Endodermal cell (in vitro differentiated cells): Measurements from ENCODE around the gene COPS4. TPM values are rescaled to one million over a fixed set of nuclear protein-coding genes. Genes with fewer than 3 reads are reported as not detected.
"Not testable (repeated sequence)": the region's sequence is repeated elsewhere in the genome, so short reads cannot be mapped to it uniquely, and the experiment has no call there.

Experiments
- DNase-seq: peaks from one replicate; pipeline ENCODE4 v3.0.0-alpha.2; 2017
- H3K27ac ChIP-seq: 2 replicates; pipeline ENCODE4 v1.5.1; 2013; ENCODE audit warnings: mild to moderate bottlenecking, low read depth, low read length, moderate library complexity
- H3K27me3 ChIP-seq: 2 replicates; pipeline ENCODE4 v1.6.1; 2013; ENCODE audit warnings: mild to moderate bottlenecking, low read length, moderate library complexity; ENCODE audit not compliant: insufficient read depth, control insufficient read depth, poor library complexity, severe bottlenecking
- H3K36me3 ChIP-seq: 2 replicates; pipeline ENCODE4 v1.7.0; 2013; ENCODE audit warnings: mild to moderate bottlenecking, low read length, moderate library complexity; ENCODE audit not compliant: control insufficient read depth, insufficient read depth
- H3K4me1 ChIP-seq: one replicate; pipeline ENCODE4 v1.7.0; 2013; ENCODE audit warnings: low read length; ENCODE audit not compliant: control insufficient read depth, insufficient read depth
- H3K4me3 ChIP-seq: 2 replicates; pipeline ENCODE4 v1.5.1; 2013; ENCODE audit warnings: mild to moderate bottlenecking, low read length, moderate library complexity
- H3K9ac ChIP-seq: 2 replicates; pipeline ENCODE4 v1.6.1; 2013; ENCODE audit warnings: mild to moderate bottlenecking, low read length, moderate library complexity; ENCODE audit not compliant: poor library complexity, severe bottlenecking; ENCODE audit errors: extremely low read depth
- H3K9me3 ChIP-seq: 2 replicates; pipeline ENCODE4 v1.6.1; 2013; ENCODE audit warnings: mild to moderate bottlenecking, low read length, moderate library complexity; ENCODE audit not compliant: control insufficient read depth
- H3K27ac Mint-ChIP-seq: 2 replicates; pipeline ENCODE4 v1.8.0; 2020; ENCODE audit warnings: mixed read lengths
- H3K27me3 Mint-ChIP-seq: 2 replicates; pipeline ENCODE4 v1.8.0; 2021; ENCODE audit warnings: mild to moderate bottlenecking, mixed read lengths; ENCODE audit not compliant: insufficient read depth
- H3K36me3 Mint-ChIP-seq: 2 replicates; pipeline ENCODE4 v1.8.0; 2020; ENCODE audit warnings: low read depth, mixed read lengths
- H3K4me1 Mint-ChIP-seq: 2 replicates; pipeline ENCODE4 v1.8.0; 2020; ENCODE audit warnings: mixed read lengths
- H3K4me3 Mint-ChIP-seq: 2 replicates; pipeline ENCODE4 v1.8.0; 2020; ENCODE audit warnings: mild to moderate bottlenecking, moderate library complexity, mixed read lengths
- H3K9me3 Mint-ChIP-seq: 2 replicates; pipeline ENCODE4 v1.8.0; 2020; ENCODE audit warnings: mild to moderate bottlenecking, mixed read lengths
- WGBS, 2 experiments: methylation state at CpG; one replicate each; pipeline versions ENCODE4 v1.1.5 to v1.1.7; 2013; ENCODE audit warnings: missing lambda C conversion rate in 2 of 2, mixed read lengths in 1 of 2; ENCODE audit not compliant: insufficient coverage in 1 of 2, insufficient read length in 1 of 2; 5-methylcytosine and 5-hydroxymethylcytosine counted together
- total RNA-seq, 2 donors: library from RNA; stranded (reverse); fragmentation: NEBNext Ultra II Directional in 1 of 2; extraction: Animal tissue kit (Norgen Biotek cat#: 25700) in 1 of 2; gene quantifications; 2 replicates in 1 of 2; 3 replicates in 1 of 2; pipeline ENCODE4 v1.2.1, GENCODE V29; 2021
- TF ChIP-seq, protein P1 (sequence below): fragments of 200-600 bp; sonication (generic); conservative IDR thresholded peaks from 2 replicates; pipeline ENCODE4 v1.5.0; 2021; ENCODE audit warnings: antibody characterized with exemption, mild to moderate bottlenecking

The COPS4 gene
- total RNA-seq, 2 donors from 2014 or later: 34.8 to 39.4 TPM

DNA sequence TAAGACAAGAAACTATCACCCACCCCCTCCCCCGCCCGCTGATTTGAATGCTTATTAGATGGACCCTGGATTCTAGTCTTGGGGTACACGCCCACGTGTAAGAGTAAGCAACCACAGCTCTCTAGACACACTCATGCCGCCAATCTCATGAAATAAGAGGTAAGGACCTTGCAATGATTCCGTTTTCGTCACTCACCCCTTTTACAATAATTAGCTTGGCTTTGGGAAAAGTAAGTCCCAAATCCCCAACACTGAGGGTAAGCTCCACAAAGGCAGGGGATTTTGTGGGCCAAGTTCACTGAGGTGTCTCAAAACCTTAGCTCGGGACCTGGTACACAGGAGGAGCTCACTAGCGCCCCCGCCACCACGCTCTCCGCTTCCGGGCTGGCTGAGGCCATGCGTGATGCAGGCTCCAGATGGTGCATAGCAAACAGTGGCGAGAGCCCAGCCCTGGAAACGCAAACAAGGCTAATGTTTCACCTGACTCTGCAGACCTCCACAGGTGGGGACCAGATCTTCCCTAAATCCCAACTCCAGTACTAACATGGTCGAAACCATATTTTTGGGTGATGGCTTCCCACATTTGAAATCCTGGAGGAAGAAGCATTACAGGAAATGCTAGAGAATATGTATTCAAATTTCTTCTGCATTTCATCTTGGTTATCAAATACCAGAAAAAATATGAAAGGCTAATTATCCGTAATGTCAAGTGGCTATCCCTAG is 75.4 kb downstream of the COPS4 start:
- peak overlapping the region; percentile 72 for H3K4me3 Mint-ChIP-seq

DNA sequence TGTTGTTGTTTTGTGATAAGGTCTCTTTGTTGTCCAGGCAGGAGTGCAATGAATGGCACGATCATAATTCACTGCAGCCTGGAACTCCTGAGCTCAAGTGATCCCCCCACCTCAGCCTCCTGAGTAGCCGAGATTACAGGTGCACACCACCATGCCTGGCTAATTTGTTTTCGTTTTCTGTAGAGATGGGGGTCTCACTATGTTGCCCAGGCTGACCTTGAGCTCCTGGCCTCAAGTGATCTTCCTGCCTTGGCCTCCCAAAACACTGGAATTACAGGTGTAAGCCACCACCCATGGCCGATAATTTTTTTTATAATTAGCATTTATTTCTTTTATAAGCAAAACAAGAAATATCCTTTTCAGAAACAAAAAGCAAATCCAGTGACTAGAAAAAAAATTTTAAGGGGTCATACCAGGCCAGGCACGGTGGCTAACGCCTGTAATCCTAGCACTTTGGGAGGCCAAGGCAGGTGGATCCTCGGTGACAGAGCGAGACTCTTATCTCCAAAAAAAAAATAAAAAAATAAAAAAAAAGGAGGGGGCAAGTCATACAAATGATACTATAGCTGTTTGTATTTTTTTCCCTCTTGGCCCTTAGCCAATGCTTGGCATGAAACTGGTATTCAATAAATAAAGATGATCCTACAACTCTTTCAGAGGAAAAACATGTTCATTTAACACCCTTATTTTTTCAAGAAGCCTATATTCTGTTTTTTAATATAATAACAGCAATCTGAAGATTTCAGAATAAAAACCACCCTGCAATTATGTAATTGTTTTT is 76.2 kb downstream of the COPS4 start:
- Histone ChIP-seq H3K9ac (no peak overlapping the region), H3K36me3 (no peaks in the 10 kb centered on the region), H3K27ac (no peak overlapping the region), H3K4me1 (no peaks in the 10 kb centered on the region), H3K9me3 (no peaks in the 10 kb centered on the region), H3K27me3 (peaks cover 11% of the 10 kb centered on the region), H3K4me3 (no peak overlapping the region)
- Mint-ChIP-seq H3K27me3 (peaks cover 11% of the 10 kb centered on the region), H3K4me1 (peaks cover 15% of the 10 kb centered on the region), H3K36me3 (no peaks in the 10 kb centered on the region), H3K4me3 (no peak overlapping the region), H3K27ac (peak overlapping the region; percentile 95), H3K9me3 (no peaks in the 10 kb centered on the region)
- 80 to 93% methylated on average over 1 to 8 of the region's 8 CpGs for WGBS, 2 experiments
- DNase-seq: no peak
- TF ChIP-seq, protein P1, sequence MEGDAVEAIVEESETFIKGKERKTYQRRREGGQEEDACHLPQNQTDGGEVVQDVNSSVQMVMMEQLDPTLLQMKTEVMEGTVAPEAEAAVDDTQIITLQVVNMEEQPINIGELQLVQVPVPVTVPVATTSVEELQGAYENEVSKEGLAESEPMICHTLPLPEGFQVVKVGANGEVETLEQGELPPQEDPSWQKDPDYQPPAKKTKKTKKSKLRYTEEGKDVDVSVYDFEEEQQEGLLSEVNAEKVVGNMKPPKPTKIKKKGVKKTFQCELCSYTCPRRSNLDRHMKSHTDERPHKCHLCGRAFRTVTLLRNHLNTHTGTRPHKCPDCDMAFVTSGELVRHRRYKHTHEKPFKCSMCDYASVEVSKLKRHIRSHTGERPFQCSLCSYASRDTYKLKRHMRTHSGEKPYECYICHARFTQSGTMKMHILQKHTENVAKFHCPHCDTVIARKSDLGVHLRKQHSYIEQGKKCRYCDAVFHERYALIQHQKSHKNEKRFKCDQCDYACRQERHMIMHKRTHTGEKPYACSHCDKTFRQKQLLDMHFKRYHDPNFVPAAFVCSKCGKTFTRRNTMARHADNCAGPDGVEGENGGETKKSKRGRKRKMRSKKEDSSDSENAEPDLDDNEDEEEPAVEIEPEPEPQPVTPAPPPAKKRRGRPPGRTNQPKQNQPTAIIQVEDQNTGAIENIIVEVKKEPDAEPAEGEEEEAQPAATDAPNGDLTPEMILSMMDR: no peak

More for the DNA sequence above, 75.4 kb downstream of the COPS4 start:
- H3K27me3 ChIP-seq: peaks cover 11% of the 10 kb centered on the region
- H3K9me3 Mint-ChIP-seq: no peaks in the 10 kb centered on the region
- H3K9ac ChIP-seq: peak overlapping the region; percentile 23
- TF ChIP-seq, protein P1: peak; percentile 87
- H3K27ac Mint-ChIP-seq: peak overlapping the region; percentile 95
- WGBS, 2 experiments: 12 to 13% methylated on average over 5 to 18 of the region's 18 CpGs
- peak overlapping the region; percentile 74 for H3K4me3 ChIP-seq
- H3K27ac ChIP-seq: no peak overlapping the region
- H3K9me3 ChIP-seq: no peaks in the 10 kb centered on the region
- peak; percentile 98 for DNase-seq
- H3K4me1 ChIP-seq: no peaks in the 10 kb centered on the region
- peaks cover 12% of the 10 kb centered on the region for H3K4me1 Mint-ChIP-seq
- no peaks in the 10 kb centered on the region for H3K36me3 Mint-ChIP-seq
- no peaks in the 10 kb centered on the region for H3K36me3 ChIP-seq
- peaks cover 11% of the 10 kb centered on the region for H3K27me3 Mint-ChIP-seq

DNA sequence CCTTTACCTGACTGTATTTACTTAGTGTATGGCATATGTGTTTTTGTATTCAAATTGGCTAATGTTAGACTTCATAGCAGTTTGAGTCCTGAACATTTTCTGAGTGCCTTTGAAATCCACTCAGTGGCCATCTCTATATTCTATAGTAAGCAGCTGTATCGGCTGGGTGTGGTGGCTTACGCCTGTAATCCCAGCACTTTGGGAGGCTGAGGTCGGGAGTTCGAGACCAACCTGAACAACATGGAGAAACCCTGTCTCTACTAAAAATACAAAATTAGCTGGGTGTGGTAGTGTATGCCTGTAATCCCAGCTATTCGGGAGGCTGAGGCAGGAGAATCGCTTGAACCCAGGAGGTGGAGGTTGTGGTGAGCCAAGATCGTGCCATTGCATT is 76.8 kb downstream of the COPS4 start:
- H3K27ac Mint-ChIP-seq, H3K36me3 ChIP-seq, H3K36me3 Mint-ChIP-seq, H3K4me3 Mint-ChIP-seq, H3K9ac ChIP-seq, H3K9me3 ChIP-seq, H3K27ac ChIP-seq, H3K4me3 ChIP-seq, H3K9me3 Mint-ChIP-seq, H3K4me1 ChIP-seq, DNase-seq: not testable (repeated sequence)
- peaks cover 11% of the 10 kb centered on the region for H3K27me3 ChIP-seq
- WGBS, 2 experiments: 80 to 97% methylated on average over 1 to 5 of the region's 7 CpGs
- Mint-ChIP-seq H3K4me1 (peaks cover 15% of the 10 kb centered on the region), H3K27me3 (peaks cover 11% of the 10 kb centered on the region)
